ENCODE measurements around the gene PIP5K1B. TPM values are rescaled to one million over a fixed set of nuclear protein-coding genes. Genes with fewer than 3 reads are reported as not detected.

PIP5K1B gene
- total RNA-seq, 3 donors from 2014 or later = 60.0 to 122 (median 73.3) TPM

DNA sequence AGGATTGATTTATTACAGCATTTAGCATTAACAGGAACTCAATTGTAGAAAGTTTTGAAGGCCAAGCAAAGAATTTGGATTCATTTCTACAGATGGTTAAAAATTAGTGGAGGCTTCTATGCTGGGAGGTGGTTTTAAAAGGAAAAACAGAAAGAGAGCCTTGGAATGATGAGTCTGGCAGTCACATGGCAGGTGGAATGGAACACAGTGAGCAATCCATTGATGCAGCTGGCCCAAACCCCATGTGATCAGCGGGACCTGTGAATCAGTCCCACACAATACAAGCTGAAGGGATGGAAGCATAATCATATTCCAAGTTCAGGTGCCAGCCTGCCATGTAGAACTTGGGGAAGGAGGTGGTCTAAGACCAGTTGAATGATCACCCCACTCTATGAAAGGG lies 147.9 kb downstream of the PIP5K1B start:
- DNase-seq (no peak), ATAC-seq (no peak)
- H3K36me3 ChIP-seq (ENCODE audit: low read depth) = no peaks in the 10 kb centered on the region
- H3K4me3 ChIP-seq = no peak overlapping the region
- H3K9me3 ChIP-seq = no peaks in the 10 kb centered on the region
- H3K4me1 ChIP-seq (ENCODE audit: low read depth) = no peaks in the 10 kb centered on the region
- intact Hi-C loops (cut with DNase I, micrococcal nuclease) = no loop called here
- TF ChIP-seq, protein P1, sequence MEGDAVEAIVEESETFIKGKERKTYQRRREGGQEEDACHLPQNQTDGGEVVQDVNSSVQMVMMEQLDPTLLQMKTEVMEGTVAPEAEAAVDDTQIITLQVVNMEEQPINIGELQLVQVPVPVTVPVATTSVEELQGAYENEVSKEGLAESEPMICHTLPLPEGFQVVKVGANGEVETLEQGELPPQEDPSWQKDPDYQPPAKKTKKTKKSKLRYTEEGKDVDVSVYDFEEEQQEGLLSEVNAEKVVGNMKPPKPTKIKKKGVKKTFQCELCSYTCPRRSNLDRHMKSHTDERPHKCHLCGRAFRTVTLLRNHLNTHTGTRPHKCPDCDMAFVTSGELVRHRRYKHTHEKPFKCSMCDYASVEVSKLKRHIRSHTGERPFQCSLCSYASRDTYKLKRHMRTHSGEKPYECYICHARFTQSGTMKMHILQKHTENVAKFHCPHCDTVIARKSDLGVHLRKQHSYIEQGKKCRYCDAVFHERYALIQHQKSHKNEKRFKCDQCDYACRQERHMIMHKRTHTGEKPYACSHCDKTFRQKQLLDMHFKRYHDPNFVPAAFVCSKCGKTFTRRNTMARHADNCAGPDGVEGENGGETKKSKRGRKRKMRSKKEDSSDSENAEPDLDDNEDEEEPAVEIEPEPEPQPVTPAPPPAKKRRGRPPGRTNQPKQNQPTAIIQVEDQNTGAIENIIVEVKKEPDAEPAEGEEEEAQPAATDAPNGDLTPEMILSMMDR (IDR thresholded peaks at IDR 0.05) = no peak

DNA sequence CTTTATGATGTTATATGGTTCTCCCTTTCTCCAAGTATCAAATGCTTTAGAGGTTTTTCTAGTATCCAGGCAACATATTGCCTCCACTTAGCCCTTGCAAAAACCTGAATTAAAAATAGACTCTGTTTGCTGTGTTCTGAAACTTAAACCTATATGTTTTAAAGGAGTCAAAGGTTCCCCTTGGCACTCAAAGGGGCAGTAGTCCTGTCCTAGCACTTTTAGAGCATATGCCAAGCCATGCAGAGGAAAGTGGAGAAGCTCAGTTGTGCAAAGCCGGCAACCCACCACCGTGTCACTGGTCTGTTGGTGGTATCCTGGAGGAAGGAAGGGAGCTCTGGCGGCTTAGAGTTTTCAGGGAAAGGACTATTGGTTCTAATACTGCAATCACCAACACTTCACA lies 154.3 kb downstream of the PIP5K1B start:
- H3K36me3 ChIP-seq (ENCODE audit: low read depth) = no peaks in the 10 kb centered on the region
- ATAC-seq (no peak), DNase-seq (no peak)
- H3K4me1 ChIP-seq (ENCODE audit: low read depth) = no peaks in the 10 kb centered on the region
- H3K4me3 ChIP-seq = no peak overlapping the region
- intact Hi-C loops (cut with DNase I, micrococcal nuclease) = no loop called here
- no peaks in the 10 kb centered on the region for H3K9me3 ChIP-seq
- TF ChIP-seq, protein P1 (IDR thresholded peaks at IDR 0.05) = no peak

DNA sequence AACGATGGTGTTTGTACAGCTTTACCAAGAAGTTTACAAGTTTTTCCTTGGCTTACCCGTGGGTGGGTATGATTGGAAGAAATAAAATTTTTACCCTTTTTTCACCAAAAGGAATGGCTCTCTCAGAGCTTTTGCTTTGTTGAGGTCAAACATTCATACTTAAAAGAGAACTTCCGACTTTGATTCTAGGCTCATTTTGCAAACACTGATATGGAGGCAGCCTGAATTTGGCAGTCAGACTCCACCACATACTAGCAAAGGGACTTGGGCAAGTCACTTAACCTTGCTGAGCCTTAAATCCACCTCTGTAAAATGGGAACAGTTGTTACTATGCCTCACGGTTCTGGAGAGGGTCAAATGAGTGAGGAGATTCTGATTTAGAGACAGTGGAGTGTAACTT lies 155.4 kb downstream of the PIP5K1B start:
- Histone ChIP-seq H3K36me3 (ENCODE audit: low read depth) (no peaks in the 10 kb centered on the region), H3K4me3 (no peak overlapping the region), H3K9me3 (no peaks in the 10 kb centered on the region), H3K4me1 (ENCODE audit: low read depth) (no peaks in the 10 kb centered on the region)
- intact Hi-C loops (cut with DNase I, micrococcal nuclease) = no loop called here
- ATAC-seq (no peak), DNase-seq (no peak)
- TF ChIP-seq, protein P1 (IDR thresholded peaks at IDR 0.05) = no peak

DNA sequence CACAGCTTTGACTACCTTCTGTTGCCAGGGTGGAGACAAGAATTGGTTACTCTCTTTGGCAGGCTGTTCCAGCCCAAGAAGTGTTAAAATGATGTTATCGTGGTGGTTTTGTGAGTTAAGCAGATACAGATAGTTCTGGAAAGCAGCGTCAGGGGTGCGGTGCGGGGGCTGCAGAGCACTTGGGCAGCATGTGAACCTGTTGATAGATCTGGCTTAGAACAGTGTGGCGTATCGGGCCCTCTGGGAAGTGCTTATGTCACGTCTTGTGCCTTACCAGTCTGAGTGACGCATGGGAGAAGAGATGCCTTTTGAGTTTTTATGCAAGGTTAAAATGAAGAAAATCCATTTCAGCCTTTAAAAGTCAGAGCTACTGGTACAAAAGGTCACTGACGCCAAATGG lies 156.4 kb downstream of the PIP5K1B start:
- Histone ChIP-seq H3K36me3 (ENCODE audit: low read depth) (no peaks in the 10 kb centered on the region), H3K4me3 (no peak overlapping the region), H3K9me3 (no peaks in the 10 kb centered on the region), H3K4me1 (ENCODE audit: low read depth) (no peaks in the 10 kb centered on the region)
- intact Hi-C loops (cut with DNase I, micrococcal nuclease) = no loop called here
- TF ChIP-seq, protein P1 (IDR thresholded peaks at IDR 0.05) = no peak
- DNase-seq (no peak), ATAC-seq (no peak)

DNA sequence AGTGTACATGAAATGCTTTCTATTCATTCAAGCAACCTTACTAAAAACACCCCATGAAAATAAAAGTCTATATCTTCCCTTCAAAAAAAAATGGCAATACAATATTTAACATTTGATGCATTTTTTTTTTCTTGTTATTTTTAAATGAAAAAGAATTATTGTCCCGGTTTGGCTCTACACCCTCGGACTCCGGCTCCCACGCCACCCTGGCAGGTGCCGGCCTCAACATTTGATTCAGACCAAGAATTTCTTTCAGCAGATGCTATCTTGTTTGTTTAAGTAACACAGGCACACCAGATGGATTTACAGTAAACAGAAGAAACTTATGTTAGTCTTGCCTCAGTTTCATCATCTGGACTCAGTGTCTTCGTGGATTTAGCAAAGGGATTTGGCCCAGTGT lies 162.0 kb downstream of the PIP5K1B start:
- ATAC-seq = no peak

More for the DNA sequence above, 162.0 kb downstream of the PIP5K1B start:
- intact Hi-C loops (cut with DNase I, micrococcal nuclease) = no loop called here
- DNase-seq = no peak
- TF ChIP-seq, protein P1 (IDR thresholded peaks at IDR 0.05) = no peak
- Histone ChIP-seq H3K36me3 (ENCODE audit: low read depth) (no peaks in the 10 kb centered on the region), H3K4me1 (ENCODE audit: low read depth) (no peaks in the 10 kb centered on the region), H3K4me3 (no peak overlapping the region), H3K9me3 (no peaks in the 10 kb centered on the region)
